ENCODE results near the gene IGF1R.

GRCh38 chr15:98715890-98716443, 67.6 kb downstream of the IGF1R start:
- TF ChIP-seq CTCF (IDR thresholded peaks at IDR 0.05) (no peak), POLR2AphosphoS5 (IDR thresholded peaks at IDR 0.05) (no peak), POLR2A (IDR thresholded peaks at IDR 0.05) (no peak), EP300 (IDR thresholded peaks at IDR 0.05) (no peak)

Measured in suprapubic skin (tissue), 4 donors.